MCF 10A (cell line): ENCODE measurements around the gene ZFP64. TPM values are rescaled to one million over a fixed set of nuclear protein-coding genes. Genes with fewer than 3 reads are reported as not detected.
"Not testable (repeated sequence)": the region's sequence is repeated elsewhere in the genome, so short reads cannot be mapped to it uniquely, and the experiment has no call there.

ENCODE experiments used
- BruUV-seq: library from RNA; stranded (reverse); fragments of 400-500 nt; replicated peaks from 2 replicates; lab custom pipeline; 2021; lab: Mats Ljungman, UMichigan
- CTCF ChIA-PET: fragments of 300-600 bp; sonication (Branson Sonifier 250); formaldehyde crosslinking; extraction: SDS; loops from one replicate; lab custom pipeline; 2021; ENCODE audit warnings: antibody characterized with exemption, inconsistent platforms; lab: Yijun Ruan, JAX
- POLR2A ChIA-PET: fragments of 300-600, 350-650 bp; sonication (Branson Sonifier 250); formaldehyde crosslinking; extraction: SDS; loops from one replicate; lab custom pipeline; 2020; ENCODE audit warnings: antibody characterized with exemption, inconsistent platforms; lab: Yijun Ruan, JAX
- DNase-seq: peaks from one replicate; pipeline ENCODE4 v3.0.0-alpha.2; 2018; ENCODE audit not compliant: unreplicated experiment
- H3K27ac Mint-ChIP-seq: one replicate; pipeline ENCODE4 v1.8.0; 2022; ENCODE audit warnings: mild to moderate bottlenecking, low read depth, mixed read lengths; ENCODE audit not compliant: unreplicated experiment
- H3K27me3 Mint-ChIP-seq: one replicate; pipeline ENCODE4 v1.8.0; 2022; ENCODE audit warnings: mixed read lengths; ENCODE audit not compliant: insufficient read depth, unreplicated experiment
- H3K36me3 Mint-ChIP-seq: one replicate; pipeline ENCODE4 v1.8.0; 2022; ENCODE audit warnings: mild to moderate bottlenecking, moderate library complexity, mixed read lengths; ENCODE audit not compliant: insufficient read depth, unreplicated experiment
- H3K4me1 Mint-ChIP-seq: one replicate; pipeline ENCODE4 v1.8.0; 2022; ENCODE audit warnings: mixed read lengths; ENCODE audit not compliant: insufficient read depth, unreplicated experiment
- H3K4me3 Mint-ChIP-seq: one replicate; pipeline ENCODE4 v1.8.0; 2022; ENCODE audit warnings: mild to moderate bottlenecking, moderate library complexity, mixed read lengths; ENCODE audit not compliant: unreplicated experiment
- H3K9me3 Mint-ChIP-seq: one replicate; pipeline ENCODE4 v1.8.0; 2022; ENCODE audit warnings: mixed read lengths; ENCODE audit not compliant: unreplicated experiment
- CTCF ChIP-seq: fragments of 200-600 bp; IDR thresholded peaks from one replicate; pipeline ENCODE4 v1.8.0; 2022; ENCODE audit warnings: antibody characterized with exemption, mild to moderate bottlenecking; ENCODE audit not compliant: unreplicated experiment
- intact Hi-C: fragments of 100-400 bp; cut with micrococcal nuclease; formaldehyde crosslinking; loops from 2 replicates; pipeline ENCODE4 v1.14.1; 2022
- total RNA-seq: library from RNA; stranded (reverse); gene quantifications from 2 replicates; pipeline ENCODE4 v1.2.3, GENCODE V29; 2022

The ZFP64 gene
- total RNA-seq, 1 experiment from 2014 or later, result 13.0 TPM

DNA sequence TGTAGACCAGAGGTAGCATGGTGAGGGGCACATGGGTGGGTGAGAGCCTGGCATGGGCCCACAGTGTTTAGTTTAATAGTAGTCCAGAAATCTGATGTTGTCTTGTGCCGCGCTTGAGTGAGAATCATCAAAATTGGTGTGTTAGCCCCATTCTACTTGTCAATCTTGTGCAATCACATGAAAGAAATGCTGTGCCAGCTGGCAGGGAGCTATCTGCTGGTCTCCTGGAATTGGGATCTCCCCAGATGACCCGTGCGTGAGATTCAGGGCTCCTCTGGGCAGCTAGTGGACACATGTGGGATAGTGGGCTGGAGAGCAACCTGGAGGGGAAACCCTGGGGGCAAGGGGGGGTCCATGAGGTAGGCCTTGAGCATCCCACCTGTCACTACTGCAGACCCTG, 43.5 kb upstream of the ZFP64 start:
- BruUV-seq, result no TSS peak
- H3K9me3 Mint-ChIP-seq, result no peaks in the 10 kb centered on the region

GRCh38 chr20:52234302-52235045, 42.9 kb upstream of the ZFP64 start:
- POLR2A ChIA-PET, result no interaction called here

More for the DNA sequence above, 43.5 kb upstream of the ZFP64 start:
- Mint-ChIP-seq H3K27me3 (peaks cover 15% of the 10 kb centered on the region), H3K27ac (no peak overlapping the region), H3K36me3 (no peaks in the 10 kb centered on the region), H3K4me1 (no peaks in the 10 kb centered on the region), H3K4me3 (no peak overlapping the region)
- TF ChIP-seq CTCF, result no peak
- CTCF ChIA-PET, result interaction anchor here (0.8 to 1.5 kb wide), 3 partner anchors 10 to 1312 kb away, joined by 3 to 9 read pairs (median 4); no protein-coding TSS in a partner anchor
- intact Hi-C loops, result no loop called here
- POLR2A ChIA-PET, result no interaction called here
- no peak for DNase-seq

DNA sequence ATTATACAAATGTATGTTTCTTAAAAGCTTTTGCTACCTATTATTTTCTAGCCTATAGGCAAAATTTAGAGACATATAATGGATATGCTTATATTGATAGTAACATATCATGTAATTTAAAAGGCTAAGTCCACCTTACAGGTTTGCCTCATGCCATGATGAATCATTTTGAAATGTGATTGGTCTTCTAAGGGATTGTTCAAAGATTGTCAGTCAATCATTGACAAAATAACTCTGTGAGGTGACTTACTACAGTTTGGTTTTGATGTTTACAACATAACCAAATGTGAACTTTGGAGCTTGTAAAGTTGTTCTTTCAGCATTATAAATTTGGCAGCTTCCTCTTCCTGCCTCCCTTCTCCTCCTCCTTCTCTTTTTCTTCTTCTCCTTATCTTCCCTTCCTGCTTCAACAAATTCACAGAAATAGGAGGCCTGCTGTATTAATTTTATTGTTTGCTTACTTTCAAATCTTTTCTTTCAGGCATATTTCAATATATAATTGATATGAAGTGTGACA, 39.7 kb upstream of the ZFP64 start:
- H3K4me3 Mint-ChIP-seq, result no peak overlapping the region
- no peak for TF ChIP-seq CTCF
- intact Hi-C loops, result no loop called here

More at GRCh38 chr20:52234302-52235045, 42.9 kb upstream of the ZFP64 start:
- CTCF ChIA-PET, result interaction anchor here (0.8 to 1.5 kb wide), 3 partner anchors 10 to 1313 kb away, joined by 3 to 9 read pairs (median 4); no protein-coding TSS in a partner anchor
- Mint-ChIP-seq H3K27ac (no peak overlapping the region), H3K4me3 (no peak overlapping the region), H3K27me3 (peaks cover 10% of the 10 kb centered on the region), H3K36me3 (no peaks in the 10 kb centered on the region), H3K9me3 (no peaks in the 10 kb centered on the region), H3K4me1 (no peaks in the 10 kb centered on the region)
- intact Hi-C loops, result no loop called here
- DNase-seq, result no peak
- no TSS peak for BruUV-seq
- TF ChIP-seq CTCF, result no peak

DNA sequence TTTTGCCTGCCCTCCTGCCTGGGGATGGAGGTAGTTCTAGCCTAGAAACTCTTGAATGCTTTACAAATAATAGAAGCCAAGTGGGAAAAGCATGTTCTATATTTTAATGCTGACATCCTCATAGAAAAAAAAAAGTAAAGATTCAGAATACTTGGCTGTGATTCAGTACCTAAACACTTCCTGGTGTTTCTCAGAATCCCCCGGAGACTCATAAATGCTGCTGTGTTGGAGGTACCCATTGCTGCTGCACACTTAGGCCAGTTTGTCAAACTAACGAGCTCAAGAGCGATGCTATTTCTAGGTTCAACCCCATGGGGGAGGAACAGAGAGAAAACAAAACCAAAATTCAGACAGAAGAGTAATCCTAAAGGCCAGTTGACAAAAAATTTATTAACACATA, 38.8 kb upstream of the ZFP64 start:
- BruUV-seq, result no TSS peak
- intact Hi-C loops, result no loop called here
- POLR2A ChIA-PET, result interaction anchor here (0.7 kb wide), 1 partner anchor 449 kb away, joined by 4 read pairs; no protein-coding TSS in a partner anchor
- H3K36me3 Mint-ChIP-seq, result no peaks in the 10 kb centered on the region
- H3K4me3 Mint-ChIP-seq, result no peak overlapping the region
- no peak for TF ChIP-seq CTCF
- no peak overlapping the region for H3K27ac Mint-ChIP-seq
- peaks cover 37% of the 10 kb centered on the region for H3K27me3 Mint-ChIP-seq
- CTCF ChIA-PET, result interaction anchor here (0.6 to 1.8 kb wide), 6 partner anchors 10 to 1321 kb away, joined by 3 to 7 read pairs (median 4); no protein-coding TSS in a partner anchor
- H3K4me1 Mint-ChIP-seq, result no peaks in the 10 kb centered on the region
- DNase-seq, result no peak
- H3K9me3 Mint-ChIP-seq, result no peaks in the 10 kb centered on the region

More for the DNA sequence above, 39.7 kb upstream of the ZFP64 start:
- no peak for DNase-seq
- Mint-ChIP-seq H3K9me3 (no peaks in the 10 kb centered on the region), H3K4me1 (no peaks in the 10 kb centered on the region), H3K36me3 (no peaks in the 10 kb centered on the region), H3K27ac (no peak overlapping the region), H3K27me3 (peaks cover 28% of the 10 kb centered on the region)
- no TSS peak for BruUV-seq
- ChIA-PET CTCF (interaction anchor here (1.2 to 1.8 kb wide), 3 partner anchors 9 to 81 kb away, joined by 3 to 7 read pairs (median 6); no protein-coding TSS in a partner anchor), POLR2A (no interaction called here)

DNA sequence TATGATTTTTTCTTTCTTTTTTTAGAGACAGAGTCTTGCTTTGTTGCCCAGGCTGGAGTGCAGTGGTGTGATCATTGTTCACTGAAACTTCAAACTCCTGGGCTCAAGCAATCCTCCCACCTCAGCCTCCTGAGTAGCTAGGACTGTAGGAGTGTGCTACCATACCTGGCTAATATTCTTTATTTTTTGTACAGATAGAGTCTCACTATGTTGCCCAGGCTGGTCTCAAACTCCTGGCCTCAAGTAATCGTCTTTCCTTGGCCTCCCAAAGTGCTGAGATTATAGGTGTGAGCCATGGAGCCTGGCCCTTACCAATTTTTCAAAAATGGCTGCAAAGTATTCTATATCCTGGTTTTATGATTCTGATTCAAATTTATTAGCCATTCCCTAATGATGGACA, 37.8 kb upstream of the ZFP64 start:
- DNase-seq, intact Hi-C loops, H3K4me1 Mint-ChIP-seq, POLR2A ChIA-PET, H3K4me3 Mint-ChIP-seq, H3K36me3 Mint-ChIP-seq, BruUV-seq, H3K9me3 Mint-ChIP-seq, H3K27ac Mint-ChIP-seq: not testable (repeated sequence)
- peaks cover 47% of the 10 kb centered on the region for H3K27me3 Mint-ChIP-seq
- CTCF ChIA-PET, result interaction anchor here (1.0 kb wide), 1 partner anchor 1322 kb away, joined by 3 read pairs; no protein-coding TSS in a partner anchor
